SK-N-SH treated with all-trans-retinoic acid at 6 μM for 48 hours (cell line): Measurements from ENCODE around the gene INSYN2B.

Experiments
- CREB5 ChIP-seq: fragments of 250-450 bp; sonication (Bioruptor Pico); IDR thresholded peaks from 2 replicates; pipeline ENCODE4 v1.5.1; 2020; ENCODE audit warnings: low read depth, mild to moderate bottlenecking, moderate library complexity
- ISL1 ChIP-seq: fragments of 250-450 bp; sonication (Bioruptor Pico); IDR thresholded peaks from 2 replicates; pipeline ENCODE4 v2.1.2; 2022; ENCODE audit warnings: mild to moderate bottlenecking, moderate library complexity
- TCF4 ChIP-seq: fragments of 250-450 bp; sonication (Bioruptor Pico); IDR thresholded peaks from 2 replicates; pipeline ENCODE4 v1.8.0; 2021; ENCODE audit warnings: mild to moderate bottlenecking, moderate library complexity, borderline replicate concordance
- ZC3H10 ChIP-seq: fragments of 250-450 bp; sonication (Bioruptor Pico); IDR thresholded peaks from 2 replicates; pipeline ENCODE4 v1.5.1; 2021; ENCODE audit warnings: mild to moderate bottlenecking, moderate library complexity
- ZFP30 ChIP-seq: fragments of 450-650 bp; formaldehyde crosslinking; IDR thresholded peaks from 2 replicates; pipeline ENCODE4 v1.5.0; 2022; ENCODE audit warnings: mild to moderate bottlenecking, moderate library complexity
- ZNF565 ChIP-seq: fragments of 450-650 bp; formaldehyde crosslinking; conservative IDR thresholded peaks from 2 replicates; pipeline ENCODE4 v1.5.0; 2020; ENCODE audit warnings: low read depth, mild to moderate bottlenecking, moderate library complexity
- ZNF8 ChIP-seq: fragments of 450-650 bp; formaldehyde crosslinking; IDR thresholded peaks from 2 replicates; pipeline ENCODE4 v1.5.0; 2020; ENCODE audit warnings: mild to moderate bottlenecking, moderate library complexity

GRCh38 chr5:169862391-169862811 is 117.9 kb downstream of the INSYN2B start:
- TF ChIP-seq ZFP30 (no peak), ISL1 (CRISPR knock-in tag) (peak; percentile 49; the same call in 1 of the 2 replicates), CREB5 (no peak), ZNF8 (no peak), TCF4 (CRISPR knock-in tag) (no peak; the same call in 1 of the 2 replicates), ZNF565 (CRISPR knock-in tag) (no peak), ZC3H10 (0 out of 2 replicates have a peak, but pooled peaks have one; percentile 52)
